ENCODE data around the gene SERPINB6.
"Not testable (repeated sequence)": the region's sequence is repeated elsewhere in the genome, so short reads cannot be mapped to it uniquely, and the experiment has no call there.

SERPINB6 gene

GRCh38 chr6:2998998-2999617, 27.7 kb upstream of the SERPINB6 start:
- DNase-seq = no peak

GRCh38 chr6:2998249-2998997, 27.1 kb upstream of the SERPINB6 start:
- DNase-seq = not testable (repeated sequence)

- no peak for DNase-seq
Observed at GRCh38 chr6:2993755-2994317, 22.5 kb upstream of the SERPINB6 start.

GRCh38 chr6:2992330-2992979, 21.1 kb upstream of the SERPINB6 start:
- DNase-seq = no peak

GRCh38 chr6:2990932-2991506, 19.7 kb upstream of the SERPINB6 start:
- DNase-seq = no peak

GRCh38 chr6:2990248-2990931, 19.0 kb upstream of the SERPINB6 start:
- no peak for DNase-seq

GRCh38 chr6:2989332-2990247, 18.2 kb upstream of the SERPINB6 start:
- DNase-seq = peak; percentile 96

- peak; percentile 87 for DNase-seq
Observed at GRCh38 chr6:2988426-2989331, 17.3 kb upstream of the SERPINB6 start.

- DNase-seq = no peak
Observed at GRCh38 chr6:2988094-2988425, 16.7 kb upstream of the SERPINB6 start.

GRCh38 chr6:2986722-2987221, 15.4 kb upstream of the SERPINB6 start:
- DNase-seq = peak; percentile 50

- DNase-seq = no peak
Observed at GRCh38 chr6:2984738-2985406, 13.5 kb upstream of the SERPINB6 start.

- no peak for DNase-seq
Observed at GRCh38 chr6:2982426-2983117, 11.2 kb upstream of the SERPINB6 start.

- DNase-seq = no peak
Observed at GRCh38 chr6:2980465-2980855, 9.1 kb upstream of the SERPINB6 start.

GRCh38 chr6:2979819-2980464, 8.6 kb upstream of the SERPINB6 start:
- no peak for DNase-seq

- no peak for DNase-seq
Observed at GRCh38 chr6:2978923-2979322, 7.6 kb upstream of the SERPINB6 start.

- DNase-seq = no peak
Observed at GRCh38 chr6:2977799-2978590, 6.6 kb upstream of the SERPINB6 start.

GRCh38 chr6:2977290-2977689, 5.9 kb upstream of the SERPINB6 start:
- DNase-seq = no peak

- DNase-seq = no peak
Observed at GRCh38 chr6:2976571-2977085, 5.3 kb upstream of the SERPINB6 start.
